ENCODE measurements around the gene MMP24. TPM values are rescaled to one million over a fixed set of nuclear protein-coding genes. Genes with fewer than 3 reads are reported as not detected.

Gene MMP24
- total RNA-seq, 2 donors from 2014 or later, result 0.96 to 1.7 TPM

- no peaks in the 10 kb centered on the region for H3K27me3 ChIP-seq (replicated peaks; ENCODE audit: insufficient read depth)
- DNase-seq (ENCODE audit: low spot score), result no peak
- no peak for TF ChIP-seq POLR2A (IDR thresholded peaks at IDR 0.05)
- peaks cover 0 to 5% of the 10 kb centered on the region in 2 donors for H3K36me3 ChIP-seq
- WGBS, result 87% methylated on average over 6 of the region's 6 CpGs
- H3K9me3 ChIP-seq, result no peaks in the 10 kb centered on the region
- intact Hi-C loops (cut with DNase I), result loop anchor here (2.0 kb wide), 1 partner anchor 134 kb away; the partner anchor contains the start of gene GDF5
- no peak overlapping the region for H3K27ac ChIP-seq
- H3K4me3 ChIP-seq, result no peak overlapping the region
- peaks cover 13% of the 10 kb centered on the region for H3K4me1 ChIP-seq (replicated peaks)
Observed at GRCh38 chr20:35304956-35305355, 78.5 kb downstream of the MMP24 start.

- 86% methylated on average over 12 of the region's 12 CpGs for WGBS
- no peak overlapping the region for H3K4me3 ChIP-seq
- DNase-seq (ENCODE audit: low spot score), result no peak
- intact Hi-C loops (cut with DNase I), result loop anchor here (2.0 kb wide), 1 partner anchor 133 kb away; the partner anchor contains the start of gene GDF5
- no peaks in the 10 kb centered on the region for H3K9me3 ChIP-seq
- peak overlapping the region; percentile 48 to 55 for H3K27ac ChIP-seq
- TF ChIP-seq POLR2AphosphoS5 (IDR thresholded peaks at IDR 0.05) (peak; percentile 14), POLR2A (IDR thresholded peaks at IDR 0.05) (peak; percentile 21), CTCF (IDR thresholded peaks at IDR 0.05) (no peak)
- peaks cover 13% of the 10 kb centered on the region for H3K4me1 ChIP-seq (replicated peaks)
- peaks cover 0 to 5% of the 10 kb centered on the region in 2 donors for H3K36me3 ChIP-seq
- no peaks in the 10 kb centered on the region for H3K27me3 ChIP-seq (replicated peaks; ENCODE audit: insufficient read depth)
Observed at GRCh38 chr20:35305682-35306556, 79.4 kb downstream of the MMP24 start.

GRCh38 chr20:35306931-35307517 lies 80.5 kb downstream of the MMP24 start:
- 44% methylated on average over 4 of the region's 4 CpGs for WGBS
- Histone ChIP-seq H3K4me3 (no peak overlapping the region), H3K27me3 (replicated peaks; ENCODE audit: insufficient read depth) (no peaks in the 10 kb centered on the region), H3K9me3 (no peaks in the 10 kb centered on the region), H3K4me1 (replicated peaks) (peaks cover 13% of the 10 kb centered on the region), H3K27ac (peak overlapping the region; percentile 48 to 55), H3K36me3 (peaks cover 0 to 5% of the 10 kb centered on the region in 2 donors)
- intact Hi-C loops (cut with DNase I), result no loop called here
- TF ChIP-seq CTCF (IDR thresholded peaks at IDR 0.05), result peak; percentile 17 to 52 (median 40)
- TF ChIP-seq POLR2A (IDR thresholded peaks at IDR 0.05), result no peak
- DNase-seq (ENCODE audit: low spot score), result no peak

GRCh38 chr20:35307666-35308653 lies 81.5 kb downstream of the MMP24 start:
- Histone ChIP-seq H3K4me1 (replicated peaks) (peaks cover 13% of the 10 kb centered on the region), H3K36me3 (peaks cover 0 to 5% of the 10 kb centered on the region in 2 donors), H3K4me3 (no peak overlapping the region), H3K9me3 (no peaks in the 10 kb centered on the region), H3K27ac (peak overlapping the region; percentile 48 to 55), H3K27me3 (replicated peaks; ENCODE audit: insufficient read depth) (no peaks in the 10 kb centered on the region)
- DNase-seq (ENCODE audit: low spot score), result peak; percentile 92
- TF ChIP-seq POLR2AphosphoS5 (IDR thresholded peaks at IDR 0.05) (peak; percentile 89), POLR2A (IDR thresholded peaks at IDR 0.05) (no peak)
- 37% methylated on average over 12 of the region's 13 CpGs for WGBS
- intact Hi-C loops (cut with DNase I), result no loop called here

- H3K9me3 ChIP-seq, result no peaks in the 10 kb centered on the region
- WGBS, result 79% methylated on average over 2 of the region's 2 CpGs
Observed at GRCh38 chr20:35311409-35311808, 84.9 kb downstream of the MMP24 start.

More at GRCh38 chr20:35311409-35311808, 84.9 kb downstream of the MMP24 start:
- Histone ChIP-seq H3K4me3 (no peak overlapping the region), H3K36me3 (peaks cover 0 to 2% of the 10 kb centered on the region in 2 donors), H3K27ac (no peak overlapping the region), H3K4me1 (replicated peaks) (peaks cover 13% of the 10 kb centered on the region), H3K27me3 (replicated peaks; ENCODE audit: insufficient read depth) (no peaks in the 10 kb centered on the region)
- TF ChIP-seq POLR2A (IDR thresholded peaks at IDR 0.05), result no peak
- no peak for TF ChIP-seq POLR2AphosphoS5 (IDR thresholded peaks at IDR 0.05)
- TF ChIP-seq CTCF (IDR thresholded peaks at IDR 0.05), result no peak
- no peak for DNase-seq (ENCODE audit: low spot score)
- intact Hi-C loops (cut with DNase I), result no loop called here

Data from prostate gland (tissue), 2 donors.